DOHH2 (cell line): Measurements from ENCODE around the gene ZFPM1.

Experiments used
- H3F3A ChIP-seq: fragments of 200-600 bp; sonication (generic), shearing (Covaris generic); 2 replicates; pipeline ENCODE4 v1.6.0; 2016; ENCODE audit warnings: antibody characterized with exemption, mild to moderate bottlenecking; ENCODE audit not compliant: control insufficient read depth, insufficient read depth
- H3K27ac ChIP-seq: fragments of 200-600 bp; sonication (generic); 2 replicates; pipeline ENCODE4 v1.5.1; 2014; ENCODE audit warnings: low read depth, mild to moderate bottlenecking, low read length, moderate library complexity
- H3K27me3 ChIP-seq: fragments of 200-600 bp; sonication (generic); 2 replicates; pipeline ENCODE4 v1.6.1; 2014; ENCODE audit warnings: mild to moderate bottlenecking, low read length, mixed read lengths; ENCODE audit not compliant: control insufficient read depth
- H3K36me3 ChIP-seq: fragments of 200-600 bp; sonication (generic); 2 replicates; pipeline ENCODE4 v1.6.1; 2014; ENCODE audit warnings: mild to moderate bottlenecking, low read length, moderate library complexity, mixed read lengths; ENCODE audit not compliant: control insufficient read depth
- H3K4me1 ChIP-seq: fragments of 200-600 bp; sonication (generic); 2 replicates; pipeline ENCODE4 v1.6.1; 2014; ENCODE audit warnings: mild to moderate bottlenecking, low read length, mixed read lengths; ENCODE audit not compliant: control insufficient read depth
- H3K4me2 ChIP-seq: fragments of 200-600 bp; sonication (generic); 2 replicates; pipeline ENCODE4 v1.6.0; 2014; ENCODE audit warnings: mild to moderate bottlenecking, low read length, moderate library complexity
- H3K4me3 ChIP-seq: fragments of 200-600 bp; sonication (generic); 2 replicates; pipeline ENCODE4 v1.5.1; 2014; ENCODE audit warnings: mild to moderate bottlenecking, low read length, mixed read lengths
- H3K79me2 ChIP-seq: fragments of 200-600 bp; sonication (generic); 2 replicates; pipeline ENCODE4 v1.6.1; 2014; ENCODE audit warnings: mild to moderate bottlenecking, low read length, mixed read lengths; ENCODE audit not compliant: control insufficient read depth
- H3K9me2 ChIP-seq: fragments of 200-600 bp; sonication (generic); replicated peaks from 2 replicates; pipeline ENCODE4 v1.6.1; 2014; ENCODE audit warnings: mild to moderate bottlenecking, low read length, mixed read lengths; ENCODE audit not compliant: control insufficient read depth
- H3K9me3 ChIP-seq: fragments of 200-600 bp; sonication (generic); 2 replicates; pipeline ENCODE4 v1.6.1; 2014; ENCODE audit warnings: antibody characterized with exemption, low read length, mixed read lengths; ENCODE audit not compliant: control insufficient read depth, insufficient read depth
- H4K20me1 ChIP-seq: fragments of 200-600 bp; sonication (generic); 2 replicates; pipeline ENCODE4 v1.6.0; 2014; ENCODE audit warnings: low read depth, mild to moderate bottlenecking, antibody characterized with exemption, low read length, moderate library complexity; ENCODE audit not compliant: control insufficient read depth, insufficient read depth
- CTCF ChIP-seq: fragments of 200-600 bp; sonication (generic); IDR thresholded peaks from one replicate; pipeline ENCODE4 v1.5.1; 2014; ENCODE audit warnings: antibody characterized with exemption, mild to moderate bottlenecking, low read depth, low read length; ENCODE audit not compliant: poor library complexity, severe bottlenecking
- EZH2phosphoT487 ChIP-seq: fragments of 200-600 bp; sonication (generic); IDR thresholded peaks from 2 replicates; pipeline ENCODE4 v1.6.1; 2017; ENCODE audit warnings: borderline replicate concordance, mild to moderate bottlenecking, antibody characterized with exemption, low read length, moderate library complexity, mixed read lengths

The ZFPM1 gene

DNA sequence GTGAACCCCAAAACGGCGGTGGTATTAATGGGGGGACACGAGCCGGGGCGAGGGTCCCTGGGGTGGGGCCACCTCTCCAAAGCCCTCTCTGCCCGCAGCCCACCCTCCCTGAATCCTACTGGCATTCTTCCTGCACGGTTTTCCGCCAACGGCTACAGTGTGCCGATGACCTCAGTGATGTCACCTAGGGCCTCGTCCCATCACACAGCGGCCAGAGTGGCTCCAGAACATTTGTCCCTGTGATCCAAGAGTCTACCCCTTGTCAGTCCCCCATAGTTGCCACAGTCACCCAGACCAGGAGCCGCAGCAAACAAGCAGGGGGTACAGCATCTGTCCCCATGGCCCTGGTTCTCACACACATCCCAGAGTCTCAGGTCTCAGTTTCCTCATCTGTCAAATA, 13.9 kb downstream of the ZFPM1 start:
- Histone ChIP-seq H3K9me3 (no peaks in the 10 kb centered on the region), H3K9me2 (no peaks in the 10 kb centered on the region), H3K27ac (no peak overlapping the region), H3K4me3 (no peak overlapping the region), H3K4me1 (no peaks in the 10 kb centered on the region; the same call in 1 of the 2 replicates), H3F3A (no peaks in the 10 kb centered on the region), H3K27me3 (no peaks in the 10 kb centered on the region), H3K79me2 (no peaks in the 10 kb centered on the region), H4K20me1 (no peaks in the 10 kb centered on the region), H3K4me2 (no peak overlapping the region), H3K36me3 (no peaks in the 10 kb centered on the region)
- no peak for TF ChIP-seq EZH2phosphoT487
- no peak for TF ChIP-seq CTCF

GRCh38 chr16:88467541-88467944, 14.5 kb downstream of the ZFPM1 start:
- no peak overlapping the region for H3K4me2 ChIP-seq
- no peaks in the 10 kb centered on the region for H3K9me2 ChIP-seq
- no peak for TF ChIP-seq CTCF
- TF ChIP-seq EZH2phosphoT487: no peak
- H3K4me3 ChIP-seq: no peak overlapping the region
- H3K36me3 ChIP-seq: no peaks in the 10 kb centered on the region
- no peaks in the 10 kb centered on the region; the same call in 1 of the 2 replicates for H3K4me1 ChIP-seq
- no peaks in the 10 kb centered on the region for H3K27me3 ChIP-seq
- no peak overlapping the region for H3K27ac ChIP-seq
- H3F3A ChIP-seq: no peaks in the 10 kb centered on the region
- H4K20me1 ChIP-seq: no peaks in the 10 kb centered on the region
- H3K79me2 ChIP-seq: no peaks in the 10 kb centered on the region
- no peaks in the 10 kb centered on the region for H3K9me3 ChIP-seq

GRCh38 chr16:88468275-88469129, 15.4 kb downstream of the ZFPM1 start:
- H3K27me3 ChIP-seq: no peaks in the 10 kb centered on the region
- H4K20me1 ChIP-seq: no peaks in the 10 kb centered on the region
- H3F3A ChIP-seq: no peaks in the 10 kb centered on the region
- H3K4me1 ChIP-seq: no peaks in the 10 kb centered on the region; the same call in 1 of the 2 replicates
- no peaks in the 10 kb centered on the region for H3K9me3 ChIP-seq
- TF ChIP-seq EZH2phosphoT487: no peak
- no peak for TF ChIP-seq CTCF
- H3K27ac ChIP-seq: no peak overlapping the region
- H3K79me2 ChIP-seq: no peaks in the 10 kb centered on the region
- H3K4me2 ChIP-seq: no peak overlapping the region
- H3K9me2 ChIP-seq: no peaks in the 10 kb centered on the region
- H3K36me3 ChIP-seq: no peaks in the 10 kb centered on the region
- no peak overlapping the region for H3K4me3 ChIP-seq
